OCI-LY1 (cell line): ENCODE results near the gene TMEM107.
A peak's percentile ranks its signal among the peaks of the same experiment; 100 is the strongest.

Source experiments
- CTCF ChIP-seq: fragments of 200-600 bp; sonication (generic), shearing (Covaris generic); IDR thresholded peaks from 2 replicates; pipeline ENCODE4 v1.5.1; 2017; ENCODE audit warnings: mild to moderate bottlenecking, antibody characterized with exemption, low read length, moderate library complexity, mixed read lengths
- EZH2 ChIP-seq: fragments of 200-600 bp; sonication (generic), shearing (Covaris generic); IDR thresholded peaks from 2 replicates; pipeline ENCODE4 v1.8.0; 2017; ENCODE audit warnings: borderline replicate concordance, mixed run types, mild to moderate bottlenecking, antibody characterized with exemption, low read length, moderate library complexity, mixed read lengths

GRCh38 chr17:8221663-8222379 is 45.6 kb upstream of the TMEM107 start:
- 0 out of 2 replicates have a peak, but pooled peaks have one; percentile 16 for TF ChIP-seq CTCF
- TF ChIP-seq EZH2 = no peak
